GM18520 (cell line): ENCODE data around the gene SLC9B2.

Experiments used
- ATAC-seq: cut with Tn5 transposase; IDR thresholded peaks from one replicate; pipeline ENCODE4 v1.9.1; 2021; ENCODE audit not compliant: unreplicated experiment

SLC9B2 gene

GRCh38 chr4:103076747-103077347 lies at the start of gene SLC9B2:
TSS of gene SLC9B2 (minus strand) at chr4:103076761. CDS start at chr4:103067550, 9,211 bp downstream.
- ATAC-seq = peak; percentile 22

- ATAC-seq = no peak
These were observed 49.6 kb upstream of the SLC9B2 start for GRCh38 chr4:103126126-103126525.

- ATAC-seq = no peak
These were observed 46.6 kb upstream of the SLC9B2 start for GRCh38 chr4:103123114-103123513.

GRCh38 chr4:103118166-103118565 lies 41.6 kb upstream of the SLC9B2 start:
- ATAC-seq = no peak

- no peak for ATAC-seq
These were observed 35.0 kb upstream of the SLC9B2 start for GRCh38 chr4:103111598-103111997.

- no peak for ATAC-seq
These were observed 32.0 kb upstream of the SLC9B2 start for GRCh38 chr4:103108542-103108941.

- no peak for ATAC-seq
These were observed 29.2 kb upstream of the SLC9B2 start for GRCh38 chr4:103105558-103106356.

- no peak for ATAC-seq
These were observed 28.3 kb upstream of the SLC9B2 start for GRCh38 chr4:103104886-103105285.

- ATAC-seq = no peak
These were observed 24.1 kb upstream of the SLC9B2 start for GRCh38 chr4:103100691-103101090.

GRCh38 chr4:103099691-103100392 lies 23.3 kb upstream of the SLC9B2 start, which contains the start of gene BDH2:
TSS of gene BDH2 (minus strand) at chr4:103099834. CDS start at chr4:103096254, 3,580 bp downstream.
- peak; percentile 98 for ATAC-seq

GRCh38 chr4:103098756-103099440 lies 22.3 kb upstream of the SLC9B2 start:
- no peak for ATAC-seq

GRCh38 chr4:103098341-103098740 lies 21.8 kb upstream of the SLC9B2 start:
- ATAC-seq = no peak

GRCh38 chr4:103097112-103097511 lies 20.6 kb upstream of the SLC9B2 start:
- ATAC-seq = no peak

GRCh38 chr4:103095080-103095479 lies 18.5 kb upstream of the SLC9B2 start:
- ATAC-seq = no peak

- no peak for ATAC-seq
These were observed 15.7 kb upstream of the SLC9B2 start for GRCh38 chr4:103092245-103092644.

- peak; percentile 75 for ATAC-seq
These were observed 15.2 kb upstream of the SLC9B2 start for GRCh38 chr4:103091601-103092223.

GRCh38 chr4:103089481-103089880 lies 12.9 kb upstream of the SLC9B2 start:
- no peak for ATAC-seq

- ATAC-seq = no peak
These were observed 10.0 kb upstream of the SLC9B2 start for GRCh38 chr4:103086551-103086950.

GRCh38 chr4:103085555-103086196 lies 9.1 kb upstream of the SLC9B2 start:
- ATAC-seq = no peak

- ATAC-seq = no peak
These were observed 3.1 kb upstream of the SLC9B2 start for GRCh38 chr4:103079621-103080020.
